ENCODE data around the gene ZNF581.

- no peak for TF ChIP-seq EZH2 (IDR thresholded peaks at IDR 0.05; ENCODE audit: borderline replicate concordance, low read length)
- TF ChIP-seq, protein P1, sequence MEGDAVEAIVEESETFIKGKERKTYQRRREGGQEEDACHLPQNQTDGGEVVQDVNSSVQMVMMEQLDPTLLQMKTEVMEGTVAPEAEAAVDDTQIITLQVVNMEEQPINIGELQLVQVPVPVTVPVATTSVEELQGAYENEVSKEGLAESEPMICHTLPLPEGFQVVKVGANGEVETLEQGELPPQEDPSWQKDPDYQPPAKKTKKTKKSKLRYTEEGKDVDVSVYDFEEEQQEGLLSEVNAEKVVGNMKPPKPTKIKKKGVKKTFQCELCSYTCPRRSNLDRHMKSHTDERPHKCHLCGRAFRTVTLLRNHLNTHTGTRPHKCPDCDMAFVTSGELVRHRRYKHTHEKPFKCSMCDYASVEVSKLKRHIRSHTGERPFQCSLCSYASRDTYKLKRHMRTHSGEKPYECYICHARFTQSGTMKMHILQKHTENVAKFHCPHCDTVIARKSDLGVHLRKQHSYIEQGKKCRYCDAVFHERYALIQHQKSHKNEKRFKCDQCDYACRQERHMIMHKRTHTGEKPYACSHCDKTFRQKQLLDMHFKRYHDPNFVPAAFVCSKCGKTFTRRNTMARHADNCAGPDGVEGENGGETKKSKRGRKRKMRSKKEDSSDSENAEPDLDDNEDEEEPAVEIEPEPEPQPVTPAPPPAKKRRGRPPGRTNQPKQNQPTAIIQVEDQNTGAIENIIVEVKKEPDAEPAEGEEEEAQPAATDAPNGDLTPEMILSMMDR (IDR thresholded peaks at IDR 0.05; ENCODE audit: low read length) = peak; percentile 37; the same call in 1 of the 2 replicates
Observed at GRCh38 chr19:55678121-55678671, 34.7 kb downstream of the ZNF581 start.
